SK-N-SH treated with all-trans-retinoic acid at 6 μM for 48 hours (cell line): ENCODE data around the gene GRIK4.

Source experiments
- ATAC-seq: fragments of 200-7000 bp; cut with Tn5 transposase; 3 replicates; pipeline ENCODE4 v1.9.1; 2020; ENCODE audit warnings: mild to moderate bottlenecking, moderate library complexity
- ARNTL ChIP-seq: fragments of 450-650 bp; formaldehyde crosslinking; IDR thresholded peaks from 2 replicates; pipeline ENCODE4 v1.5.0; 2020; ENCODE audit warnings: low read depth, mild to moderate bottlenecking, moderate library complexity, borderline replicate concordance
- BACH2 ChIP-seq: fragments of 250-450 bp; sonication (Bioruptor Pico); IDR thresholded peaks from 2 replicates; pipeline ENCODE4 v1.9.0; 2021; ENCODE audit warnings: mild to moderate bottlenecking, borderline replicate concordance
- CSDC2 ChIP-seq: fragments of 250-450 bp; sonication (Bioruptor Pico); IDR thresholded peaks from 2 replicates; pipeline ENCODE4 v1.5.0; 2020; ENCODE audit warnings: mild to moderate bottlenecking, moderate library complexity
- CSRNP3 ChIP-seq: fragments of 250-450 bp; sonication (Bioruptor Pico); IDR thresholded peaks from 2 replicates; pipeline ENCODE4 v1.5.1; 2021; ENCODE audit warnings: mild to moderate bottlenecking, moderate library complexity
- ESRRG ChIP-seq: fragments of 250-450 bp; sonication (Bioruptor Pico); IDR thresholded peaks from 2 replicates; pipeline ENCODE4 v1.6.1; 2021; ENCODE audit warnings: mild to moderate bottlenecking
- GLIS3 ChIP-seq: fragments of 250-450 bp; sonication (Bioruptor Pico); IDR thresholded peaks from 2 replicates; pipeline ENCODE4 v1.5.0; 2020; ENCODE audit warnings: mild to moderate bottlenecking, moderate library complexity
- ISL1 ChIP-seq: fragments of 250-450 bp; sonication (Bioruptor Pico); IDR thresholded peaks from 2 replicates; pipeline ENCODE4 v2.1.2; 2022; ENCODE audit warnings: mild to moderate bottlenecking, moderate library complexity
- OSR1 ChIP-seq: fragments of 250-450 bp; sonication (Bioruptor Pico); IDR thresholded peaks from 2 replicates; pipeline ENCODE4 v1.8.0; 2022; ENCODE audit warnings: moderate library complexity, mild to moderate bottlenecking, inconsistent platforms
- PATZ1 ChIP-seq: fragments of 250-450 bp; sonication (Bioruptor Pico); IDR thresholded peaks from 2 replicates; pipeline ENCODE4 v1.8.0; 2020; ENCODE audit warnings: mild to moderate bottlenecking, moderate library complexity, borderline replicate concordance
- POU6F1 ChIP-seq: fragments of 250-450 bp; sonication (Bioruptor Pico); IDR thresholded peaks from 2 replicates; pipeline ENCODE4 v1.8.0; 2021; ENCODE audit warnings: low read depth, mild to moderate bottlenecking, moderate library complexity, borderline replicate concordance
- PPARA ChIP-seq: fragments of 250-450 bp; sonication (Bioruptor Pico); IDR thresholded peaks from 2 replicates; pipeline ENCODE4 v1.5.0; 2020; ENCODE audit warnings: mild to moderate bottlenecking, borderline replicate concordance
- RARB ChIP-seq: fragments of 250-450 bp; sonication (Bioruptor Pico); IDR thresholded peaks from 2 replicates; pipeline ENCODE4 v1.8.0; 2021; ENCODE audit warnings: mild to moderate bottlenecking, moderate library complexity
- SNAI2 ChIP-seq: fragments of 250-450 bp; sonication (Bioruptor Pico); IDR thresholded peaks from 2 replicates; pipeline ENCODE4 v1.5.0; 2020; ENCODE audit warnings: mild to moderate bottlenecking, moderate library complexity
- TCF4 ChIP-seq: fragments of 250-450 bp; sonication (Bioruptor Pico); IDR thresholded peaks from 2 replicates; pipeline ENCODE4 v1.8.0; 2021; ENCODE audit warnings: mild to moderate bottlenecking, moderate library complexity, borderline replicate concordance
- TOX ChIP-seq: fragments of 250-450 bp; sonication (Bioruptor Pico); IDR thresholded peaks from 2 replicates; pipeline ENCODE4 v1.8.0; 2021; ENCODE audit warnings: mild to moderate bottlenecking, moderate library complexity, borderline replicate concordance
- ZFP3 ChIP-seq: fragments of 250-450 bp; sonication (Bioruptor Pico); IDR thresholded peaks from 2 replicates; pipeline ENCODE4 v1.5.0; 2020; ENCODE audit warnings: mild to moderate bottlenecking, moderate library complexity
- ZFP30 ChIP-seq: fragments of 450-650 bp; formaldehyde crosslinking; IDR thresholded peaks from 2 replicates; pipeline ENCODE4 v1.5.0; 2022; ENCODE audit warnings: mild to moderate bottlenecking, moderate library complexity
- ZNF565 ChIP-seq: fragments of 450-650 bp; formaldehyde crosslinking; conservative IDR thresholded peaks from 2 replicates; pipeline ENCODE4 v1.5.0; 2020; ENCODE audit warnings: low read depth, mild to moderate bottlenecking, moderate library complexity
- ZNF70 ChIP-seq: fragments of 450-650 bp; formaldehyde crosslinking; IDR thresholded peaks from 2 replicates; pipeline ENCODE4 v1.5.0; 2020; ENCODE audit warnings: mild to moderate bottlenecking, moderate library complexity
- TF ChIP-seq, protein P1 (sequence below): fragments of 250-450 bp; sonication (Bioruptor Pico); IDR thresholded peaks from 2 replicates; pipeline ENCODE4 v1.5.0; 2020; ENCODE audit warnings: mild to moderate bottlenecking, moderate library complexity
- TF ChIP-seq, protein P2 (sequence below): fragments of 250-450 bp; sonication (Bioruptor Pico); IDR thresholded peaks from 2 replicates; pipeline ENCODE4 v1.5.1; 2020; ENCODE audit warnings: low read depth, mild to moderate bottlenecking, moderate library complexity

GRIK4 gene

DNA sequence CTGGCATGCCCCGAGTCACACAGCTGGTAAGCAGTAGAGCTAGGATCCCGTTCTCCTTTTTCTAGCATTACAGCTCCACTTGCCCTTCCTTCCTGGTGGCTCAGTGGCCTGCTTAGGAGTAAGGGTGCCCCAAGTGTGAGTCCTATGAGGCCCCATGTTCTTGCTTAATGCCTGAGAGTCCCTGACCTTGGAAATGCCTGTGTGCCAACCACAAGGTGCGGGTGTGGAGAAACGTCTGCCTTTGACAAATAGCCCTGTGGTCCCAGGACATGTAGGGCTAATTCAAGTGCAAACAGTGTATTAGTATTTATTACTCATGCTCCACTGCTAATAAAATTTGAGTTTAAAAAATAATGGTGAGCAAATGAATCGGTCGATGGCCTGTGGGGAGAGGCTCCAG lies 18.4 kb downstream of the GRIK4 start:
- TF ChIP-seq ZNF70 = no peak
- TF ChIP-seq, protein P1, sequence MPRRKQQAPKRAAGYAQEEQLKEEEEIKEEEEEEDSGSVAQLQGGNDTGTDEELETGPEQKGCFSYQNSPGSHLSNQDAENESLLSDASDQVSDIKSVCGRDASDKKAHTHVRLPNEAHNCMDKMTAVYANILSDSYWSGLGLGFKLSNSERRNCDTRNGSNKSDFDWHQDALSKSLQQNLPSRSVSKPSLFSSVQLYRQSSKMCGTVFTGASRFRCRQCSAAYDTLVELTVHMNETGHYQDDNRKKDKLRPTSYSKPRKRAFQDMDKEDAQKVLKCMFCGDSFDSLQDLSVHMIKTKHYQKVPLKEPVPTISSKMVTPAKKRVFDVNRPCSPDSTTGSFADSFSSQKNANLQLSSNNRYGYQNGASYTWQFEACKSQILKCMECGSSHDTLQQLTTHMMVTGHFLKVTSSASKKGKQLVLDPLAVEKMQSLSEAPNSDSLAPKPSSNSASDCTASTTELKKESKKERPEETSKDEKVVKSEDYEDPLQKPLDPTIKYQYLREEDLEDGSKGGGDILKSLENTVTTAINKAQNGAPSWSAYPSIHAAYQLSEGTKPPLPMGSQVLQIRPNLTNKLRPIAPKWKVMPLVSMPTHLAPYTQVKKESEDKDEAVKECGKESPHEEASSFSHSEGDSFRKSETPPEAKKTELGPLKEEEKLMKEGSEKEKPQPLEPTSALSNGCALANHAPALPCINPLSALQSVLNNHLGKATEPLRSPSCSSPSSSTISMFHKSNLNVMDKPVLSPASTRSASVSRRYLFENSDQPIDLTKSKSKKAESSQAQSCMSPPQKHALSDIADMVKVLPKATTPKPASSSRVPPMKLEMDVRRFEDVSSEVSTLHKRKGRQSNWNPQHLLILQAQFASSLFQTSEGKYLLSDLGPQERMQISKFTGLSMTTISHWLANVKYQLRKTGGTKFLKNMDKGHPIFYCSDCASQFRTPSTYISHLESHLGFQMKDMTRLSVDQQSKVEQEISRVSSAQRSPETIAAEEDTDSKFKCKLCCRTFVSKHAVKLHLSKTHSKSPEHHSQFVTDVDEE (CRISPR knock-in tag) = no peak
- TF ChIP-seq PATZ1 (CRISPR knock-in tag) = no peak
- TF ChIP-seq SNAI2 (CRISPR knock-in tag) = no peak
- no peak for TF ChIP-seq BACH2 (CRISPR knock-in tag)
- no peak for TF ChIP-seq ZNF565 (CRISPR knock-in tag)
- TF ChIP-seq RARB (CRISPR knock-in tag) = no peak
- no peak for TF ChIP-seq POU6F1 (CRISPR knock-in tag)
- TF ChIP-seq TOX (CRISPR knock-in tag) = no peak
- no peak for TF ChIP-seq ESRRG (CRISPR knock-in tag)
- no peak for TF ChIP-seq CSRNP3 (CRISPR knock-in tag)
- TF ChIP-seq ARNTL (CRISPR knock-in tag) = no peak
- TF ChIP-seq, protein P2, sequence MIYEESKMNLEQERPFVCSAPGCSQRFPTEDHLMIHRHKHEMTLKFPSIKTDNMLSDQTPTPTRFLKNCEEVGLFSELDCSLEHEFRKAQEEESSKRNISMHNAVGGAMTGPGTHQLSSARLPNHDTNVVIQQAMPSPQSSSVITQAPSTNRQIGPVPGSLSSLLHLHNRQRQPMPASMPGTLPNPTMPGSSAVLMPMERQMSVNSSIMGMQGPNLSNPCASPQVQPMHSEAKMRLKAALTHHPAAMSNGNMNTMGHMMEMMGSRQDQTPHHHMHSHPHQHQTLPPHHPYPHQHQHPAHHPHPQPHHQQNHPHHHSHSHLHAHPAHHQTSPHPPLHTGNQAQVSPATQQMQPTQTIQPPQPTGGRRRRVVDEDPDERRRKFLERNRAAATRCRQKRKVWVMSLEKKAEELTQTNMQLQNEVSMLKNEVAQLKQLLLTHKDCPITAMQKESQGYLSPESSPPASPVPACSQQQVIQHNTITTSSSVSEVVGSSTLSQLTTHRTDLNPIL (CRISPR knock-in tag) = no peak
- no peak for TF ChIP-seq ISL1 (CRISPR knock-in tag)
- no peak for TF ChIP-seq TCF4 (CRISPR knock-in tag)
- TF ChIP-seq PPARA (CRISPR knock-in tag) = no peak
- no peak for TF ChIP-seq CSDC2
- no peak for ATAC-seq

- TF ChIP-seq ZFP30 (CRISPR knock-in tag) (no peak), PATZ1 (CRISPR knock-in tag) (no peak), ESRRG (CRISPR knock-in tag) (no peak), SNAI2 (CRISPR knock-in tag) (no peak), OSR1 (CRISPR knock-in tag) (no peak), ARNTL (CRISPR knock-in tag) (no peak), TOX (CRISPR knock-in tag) (no peak), GLIS3 (CRISPR knock-in tag) (no peak), ZNF565 (CRISPR knock-in tag) (no peak), ISL1 (CRISPR knock-in tag) (no peak), ZFP3 (no peak), CSDC2 (no peak), PPARA (CRISPR knock-in tag) (no peak), CSRNP3 (CRISPR knock-in tag) (no peak)
- TF ChIP-seq, protein P2 (CRISPR knock-in tag) = no peak
- peak; percentile 18; the same call in 2 of the 3 replicates for ATAC-seq
These were observed 20.7 kb downstream of the GRIK4 start for GRCh38 chr11:120532082-120532831.
